GM18868 (cell line): ENCODE measurements around the gene ADGRD1.

Experiments used
- ATAC-seq: cut with Tn5 transposase; IDR thresholded peaks from one replicate; pipeline ENCODE4 v1.9.1; 2021; ENCODE audit warnings: mild to moderate bottlenecking, moderate library complexity; ENCODE audit not compliant: unreplicated experiment

ADGRD1 gene

DNA sequence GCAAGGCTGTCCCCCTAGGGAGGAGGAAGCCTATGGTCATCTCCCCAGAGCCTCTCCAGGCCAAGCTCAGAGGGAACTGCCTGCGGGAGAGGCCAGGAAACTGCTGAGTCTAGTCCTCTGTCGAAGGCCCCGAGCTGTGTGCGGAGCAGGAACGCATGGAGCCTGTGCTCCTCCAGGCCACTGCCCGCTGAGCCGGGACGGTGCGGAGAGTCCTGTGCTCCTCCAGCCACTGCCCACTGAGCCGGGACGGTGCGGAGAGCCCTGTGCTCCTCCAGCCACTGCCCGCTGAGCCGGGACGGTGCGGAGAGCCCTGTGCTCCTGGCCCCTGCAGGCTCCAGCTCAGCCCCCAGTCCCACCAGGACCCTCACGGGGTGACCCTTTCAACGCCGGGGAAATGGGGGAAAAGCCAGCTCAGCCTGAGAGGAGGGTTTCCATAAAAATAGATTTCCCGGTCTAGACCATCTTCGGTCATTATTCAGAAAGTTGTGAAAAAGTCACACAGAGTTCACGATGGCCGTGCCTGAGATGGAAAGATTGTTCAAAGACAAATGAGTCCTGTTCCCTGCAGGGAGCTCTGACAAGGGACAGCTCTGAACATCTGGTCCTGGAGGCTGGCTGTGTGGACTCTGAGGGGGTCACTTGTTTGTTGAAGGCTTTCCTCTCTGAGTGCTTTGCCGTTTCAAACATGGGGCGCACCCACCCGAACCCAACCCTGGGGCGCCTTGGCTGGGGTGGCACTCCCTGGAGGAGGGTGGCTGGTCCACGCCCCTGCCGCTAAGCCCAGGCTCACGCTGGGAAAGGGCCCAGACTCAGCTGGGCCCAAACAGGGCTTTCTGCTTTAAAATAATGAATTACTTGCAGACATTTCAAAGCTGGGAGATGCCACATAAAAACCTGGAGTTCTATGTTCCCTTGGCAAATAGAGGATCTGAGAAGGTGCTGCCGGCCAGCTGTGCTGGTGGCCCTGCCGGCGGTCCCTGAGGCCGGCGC, 85.5 kb downstream of the ADGRD1 start:
- ATAC-seq: no peak

DNA sequence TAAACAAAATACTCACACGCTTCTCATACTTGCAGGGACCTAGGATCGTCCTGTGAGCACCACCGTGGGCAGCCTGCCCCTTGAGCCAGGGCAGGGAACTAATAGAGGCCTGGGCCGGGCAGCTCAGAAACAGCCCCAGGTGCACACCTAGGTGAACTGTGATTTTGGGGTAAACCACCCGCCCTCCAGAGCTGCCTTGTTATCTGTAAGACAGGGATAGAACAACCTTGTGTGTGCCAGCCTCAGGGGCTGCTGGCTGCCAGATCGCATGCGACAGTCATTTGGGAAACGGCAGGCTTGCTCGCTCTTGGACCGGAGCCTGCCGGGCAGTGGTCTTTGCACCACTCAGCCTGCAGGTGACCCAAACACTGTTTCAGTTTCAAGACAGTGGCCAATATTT, 86.8 kb downstream of the ADGRD1 start:
- ATAC-seq: no peak

DNA sequence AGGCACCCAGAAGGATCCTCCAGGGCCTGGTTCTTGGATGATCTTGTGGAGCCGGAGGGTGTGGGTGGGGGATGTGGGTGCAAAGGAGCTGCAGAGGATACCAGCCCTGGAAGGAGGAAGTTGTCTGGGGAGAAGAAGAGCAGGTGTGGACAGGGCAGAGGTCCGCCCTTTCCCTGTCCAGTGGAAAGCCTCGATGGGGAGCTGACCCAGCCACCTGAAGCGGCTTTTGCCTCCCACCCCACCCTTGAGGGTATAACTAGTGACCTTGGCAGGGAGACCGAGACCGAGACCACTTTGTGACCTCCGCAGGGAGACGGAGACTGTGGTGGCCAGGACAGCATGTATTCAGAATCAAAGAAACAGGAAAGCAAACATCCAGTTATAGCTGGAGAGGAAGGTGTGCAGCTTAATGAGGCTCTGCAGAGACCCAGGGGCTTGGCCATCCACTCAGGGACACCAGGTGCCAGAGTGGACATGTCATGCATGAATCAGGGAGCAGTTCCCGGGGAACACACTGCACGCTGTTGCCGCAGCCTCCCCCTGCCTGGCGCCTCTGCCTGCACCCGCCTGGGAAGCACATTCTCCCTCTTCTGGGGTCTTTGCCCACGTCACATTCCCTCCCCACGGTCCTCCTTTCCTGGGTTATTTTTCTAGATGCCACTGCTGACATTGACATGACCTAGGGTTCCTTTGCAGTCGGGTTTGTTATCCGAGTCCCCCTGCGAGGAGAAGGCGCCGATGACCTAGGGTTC, 87.7 kb downstream of the ADGRD1 start:
- ATAC-seq: no peak

DNA sequence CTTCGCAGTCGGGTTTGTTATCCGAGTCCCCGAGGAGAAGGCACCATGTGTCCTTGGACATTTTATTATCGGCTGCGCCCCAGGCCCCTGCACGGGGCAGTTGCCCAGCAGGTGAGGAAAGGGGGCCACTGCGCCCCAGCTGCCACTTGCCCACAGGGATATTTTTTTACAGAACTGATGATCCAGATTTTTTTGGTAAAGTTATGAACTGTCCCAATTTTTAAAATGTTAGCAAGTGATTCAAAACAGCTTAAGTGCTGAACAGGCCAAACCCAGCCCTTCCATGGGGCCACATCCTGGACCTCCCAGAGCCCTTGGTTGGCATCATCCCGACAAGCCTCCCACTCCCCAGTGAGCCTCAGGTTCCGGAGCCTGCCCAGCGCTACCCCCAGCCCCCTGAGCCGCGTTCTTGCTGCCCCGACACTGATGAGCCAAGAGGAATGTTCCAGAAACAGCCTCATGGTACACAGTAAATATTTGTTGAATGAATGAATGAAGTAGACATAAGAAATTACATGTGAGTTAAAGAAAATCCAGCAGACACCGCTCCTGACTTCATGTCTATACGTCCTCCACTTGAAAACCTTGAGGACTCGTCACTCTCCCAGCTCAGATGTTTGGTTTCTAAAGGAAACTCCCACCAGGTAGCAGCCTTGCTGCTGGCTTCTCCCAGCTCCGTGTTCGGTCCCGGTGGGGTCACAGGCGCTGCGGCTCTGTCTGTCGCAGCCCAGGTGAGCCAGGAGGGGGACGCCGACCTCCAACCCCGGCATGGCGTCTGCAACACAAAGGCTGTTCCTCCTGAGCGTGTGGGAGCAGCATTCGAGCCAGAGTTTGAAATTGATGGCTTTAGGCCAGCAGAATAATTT, 88.5 kb downstream of the ADGRD1 start:
- no peak for ATAC-seq

DNA sequence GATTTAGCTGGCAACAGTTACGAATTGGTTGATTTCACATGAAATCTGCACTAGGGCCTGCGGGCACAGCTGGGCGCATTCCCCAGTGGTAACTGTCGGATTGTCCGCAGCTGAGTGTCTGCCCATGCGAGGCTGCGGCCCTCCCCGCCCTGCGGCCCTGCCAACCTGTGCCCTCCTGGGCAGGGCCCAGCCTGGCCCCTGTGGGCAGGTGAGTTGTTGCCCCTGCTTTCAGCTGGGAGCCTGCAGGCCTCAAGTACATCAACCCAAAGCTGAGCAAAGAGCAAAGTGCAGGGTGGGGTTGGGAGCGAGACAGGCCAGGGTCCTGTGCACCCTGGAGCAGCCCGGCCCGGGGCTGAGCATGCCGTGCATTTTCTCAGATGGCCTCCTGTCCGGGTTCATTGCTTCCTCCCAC, 89.1 kb downstream of the ADGRD1 start:
- ATAC-seq: no peak

DNA sequence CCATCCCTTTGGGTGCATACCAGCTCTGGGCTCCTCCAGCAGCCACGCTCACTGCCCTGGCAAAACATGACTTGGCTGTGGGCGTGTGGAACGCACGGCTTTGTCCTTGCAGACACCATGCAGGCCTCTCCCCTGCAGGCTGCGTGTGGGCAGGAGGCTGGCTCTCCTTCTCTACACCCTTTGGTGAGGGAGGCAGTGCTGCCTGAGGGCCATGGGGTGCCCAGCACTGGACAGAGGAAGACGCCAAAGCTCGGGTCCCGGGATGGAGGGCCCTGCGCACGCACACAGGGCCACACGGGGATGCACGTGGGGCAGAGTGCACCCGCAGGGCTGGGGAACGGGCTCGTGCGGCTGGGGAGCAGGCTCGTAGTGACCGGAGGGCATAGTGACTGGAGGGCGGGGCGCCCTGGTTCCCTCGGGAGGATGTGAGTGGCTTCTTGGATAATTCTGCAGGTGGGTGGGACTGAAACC, 89.7 kb downstream of the ADGRD1 start:
- no peak for ATAC-seq

DNA sequence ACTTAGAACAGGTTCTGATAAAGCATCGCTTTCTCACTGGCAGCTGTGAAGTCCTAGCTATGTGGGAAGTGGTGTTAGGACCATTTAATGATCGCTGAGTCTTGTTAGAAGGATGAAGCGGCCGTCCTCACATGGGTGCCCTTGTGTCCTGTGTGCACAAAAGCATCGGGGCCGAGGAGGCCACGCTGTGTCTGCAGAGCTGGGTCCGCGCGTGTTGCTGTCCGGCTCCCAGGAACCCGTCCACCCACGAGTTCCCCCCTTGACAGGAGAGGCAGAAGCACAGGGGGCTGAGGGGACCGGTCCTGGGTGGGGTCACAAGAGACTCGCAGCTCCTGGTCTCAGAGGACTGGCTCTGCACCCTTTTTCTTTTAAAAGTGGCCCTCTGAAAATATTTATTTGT, 90.4 kb downstream of the ADGRD1 start:
- no peak for ATAC-seq

DNA sequence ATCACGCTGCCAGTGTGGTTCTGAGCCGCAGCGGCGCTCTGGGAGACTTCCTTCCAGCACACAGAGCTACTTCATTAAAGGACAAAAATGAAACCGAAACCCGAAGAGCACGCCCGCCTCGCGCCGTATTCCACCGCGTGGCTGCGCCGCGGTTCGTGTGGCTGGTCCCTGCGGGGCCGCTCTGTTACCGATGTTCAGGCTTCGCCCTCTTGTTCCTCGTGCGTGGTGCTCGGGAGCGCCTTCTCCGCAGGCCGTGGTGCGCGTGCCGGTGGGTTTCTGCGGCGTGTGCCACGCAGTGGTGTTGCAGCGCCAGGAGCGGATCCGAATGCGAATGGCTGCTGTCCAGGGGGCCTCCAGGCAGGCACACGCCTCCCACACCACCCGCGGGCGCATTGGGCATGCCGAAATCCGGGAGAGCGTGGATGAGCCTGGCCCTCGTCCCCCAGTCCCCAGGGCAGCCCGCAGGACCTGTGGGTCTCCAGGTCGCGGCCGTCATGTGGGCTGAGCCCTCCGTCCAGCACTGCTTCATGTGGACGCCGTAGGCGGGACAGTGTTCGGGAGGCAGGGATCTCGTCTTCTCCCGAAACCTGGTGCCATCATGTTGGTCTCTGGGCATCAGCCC, 91.2 kb downstream of the ADGRD1 start:
- ATAC-seq: no peak

DNA sequence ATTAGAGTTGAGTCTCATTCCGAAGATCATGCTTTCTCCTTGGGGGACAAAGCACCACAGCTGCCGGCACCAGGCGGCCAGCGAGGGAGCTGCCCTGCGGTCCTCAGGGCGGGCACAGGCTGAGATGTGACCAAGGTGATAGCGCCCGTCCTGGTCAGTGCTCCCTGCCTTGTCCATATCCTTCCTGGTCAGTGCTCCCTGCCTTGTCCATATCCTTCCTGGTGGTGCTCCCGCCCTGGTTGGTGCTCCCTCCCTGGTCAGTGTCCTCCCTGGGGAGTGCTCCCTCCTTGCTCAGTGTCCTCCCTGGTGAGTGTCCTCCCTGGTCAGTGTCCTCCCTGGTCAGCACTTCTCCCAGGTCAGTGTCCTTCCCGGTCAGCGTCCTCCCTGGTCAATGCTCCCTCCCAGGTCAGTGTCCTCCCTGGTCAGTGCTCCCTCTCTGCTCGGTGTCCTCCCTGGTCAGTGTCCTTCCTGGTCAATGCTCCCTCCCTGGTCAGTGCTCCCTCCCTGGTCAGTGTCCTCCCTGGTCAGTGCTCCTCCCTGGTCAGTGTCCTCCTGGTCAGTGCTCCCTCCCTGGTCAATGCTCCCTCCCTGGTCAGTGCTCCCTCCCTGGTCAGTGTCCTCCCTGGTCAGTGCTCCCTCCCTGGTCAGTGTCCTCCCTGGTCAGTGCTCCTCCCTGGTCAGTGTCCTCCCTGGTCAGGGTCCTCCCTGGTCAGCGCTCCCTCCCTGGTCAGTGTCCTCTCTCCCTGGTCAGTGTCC, 92.2 kb downstream of the ADGRD1 start:
- no peak for ATAC-seq

DNA sequence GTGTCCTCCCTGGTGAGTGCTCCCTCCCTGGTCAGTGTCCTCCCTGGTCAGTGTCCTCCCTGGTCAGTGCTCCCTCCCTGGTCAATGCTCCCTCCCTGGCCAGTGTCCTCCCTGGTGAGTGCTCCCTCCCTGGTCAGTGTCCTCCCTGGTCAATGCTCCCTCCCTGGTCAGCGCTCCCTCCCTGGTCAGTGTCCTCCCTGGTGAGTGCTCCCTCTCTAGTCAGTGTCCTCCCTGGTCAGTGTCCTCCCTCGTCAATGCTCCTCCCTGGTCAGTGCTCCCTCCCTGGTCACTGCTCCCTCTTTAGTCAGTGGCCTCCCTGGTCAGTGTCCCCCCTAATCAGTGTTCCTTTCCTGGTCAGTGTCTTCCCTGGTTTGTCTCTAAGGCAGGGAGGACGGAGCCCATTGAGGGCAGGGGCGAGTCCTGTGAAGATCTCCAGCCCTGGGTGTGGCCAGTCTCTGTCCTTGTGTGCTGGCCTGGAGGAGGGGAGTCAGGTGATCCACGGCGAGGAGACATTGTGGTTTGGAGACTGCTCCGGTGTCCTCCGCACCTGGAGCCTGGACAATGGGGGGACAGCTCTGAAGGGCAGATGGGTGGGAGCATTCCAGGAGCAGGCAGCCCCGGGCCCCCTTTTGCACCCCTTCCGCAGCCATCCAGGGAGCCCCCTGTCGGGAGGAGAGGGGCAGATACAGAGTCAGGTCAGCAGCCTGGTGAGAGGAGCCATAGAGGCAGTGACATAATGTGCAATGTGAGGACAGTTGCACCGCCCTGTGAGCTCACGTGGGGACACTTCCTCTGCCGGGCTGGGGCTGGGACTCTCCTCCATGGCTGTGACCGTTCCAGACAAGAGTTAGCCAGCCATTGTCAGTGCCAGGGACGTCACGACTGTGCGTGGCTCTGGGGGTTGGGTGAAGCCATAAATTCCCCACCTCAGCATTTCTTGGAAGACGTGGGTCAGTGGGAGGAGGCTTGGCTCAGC, 93.4 kb downstream of the ADGRD1 start:
- ATAC-seq: no peak

DNA sequence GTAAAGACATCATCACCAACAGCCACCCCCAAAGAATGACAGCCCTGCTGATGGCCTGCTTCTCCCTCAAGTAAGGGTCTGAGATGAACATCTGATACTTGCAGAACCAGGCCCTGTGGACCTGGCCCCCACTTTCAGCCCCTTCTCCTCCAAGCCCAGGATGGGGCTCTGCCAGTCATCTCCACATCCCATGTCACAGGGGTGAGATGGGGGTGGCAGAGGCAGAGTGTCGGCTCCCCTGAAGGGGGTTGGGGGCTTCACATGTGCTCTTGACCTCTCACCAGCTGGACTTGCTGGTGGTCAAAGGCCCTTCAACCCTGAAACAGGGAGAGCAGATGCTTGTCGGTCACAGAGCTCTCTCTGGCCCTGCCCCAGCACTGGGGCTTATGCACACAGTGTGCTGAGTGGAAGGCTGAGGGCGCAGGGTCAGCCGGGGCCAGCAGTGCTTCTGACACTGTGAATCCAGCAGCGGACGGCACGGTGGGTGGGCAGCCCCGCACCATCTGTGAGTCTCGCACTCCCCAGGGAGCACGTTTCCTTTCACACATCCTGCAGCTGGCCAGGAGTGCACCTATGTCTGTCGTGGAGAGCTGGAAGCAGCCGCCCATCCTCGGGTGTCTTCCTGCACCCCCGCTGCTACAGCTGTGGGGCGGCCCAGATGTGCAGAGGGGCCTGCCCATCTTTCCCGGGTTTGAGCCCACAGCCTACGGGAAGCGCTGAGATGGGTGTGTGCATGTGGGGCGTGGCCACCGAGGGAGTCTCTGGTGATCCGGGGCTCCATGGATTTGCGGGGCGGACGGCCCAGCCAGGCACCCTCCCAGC, 94.3 kb downstream of the ADGRD1 start:
- ATAC-seq: no peak

DNA sequence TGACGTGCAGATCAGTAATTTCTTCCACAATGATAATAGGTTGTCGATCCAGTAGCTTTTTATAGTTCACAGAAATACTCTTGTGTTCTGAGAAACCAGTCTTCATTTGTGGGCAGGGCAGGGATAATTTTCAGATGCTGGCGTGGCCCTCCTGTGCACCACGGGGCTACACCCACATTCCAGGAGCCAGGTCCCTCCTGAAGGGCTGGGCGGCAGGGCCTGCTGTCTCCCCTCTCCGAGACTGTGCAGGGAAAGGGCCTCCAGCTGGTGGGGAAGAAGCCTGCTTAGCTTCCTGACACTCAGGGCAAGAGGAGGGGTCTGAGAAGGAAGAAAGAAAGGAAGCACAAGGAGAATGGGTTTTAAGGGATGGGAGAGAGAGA, 94.9 kb downstream of the ADGRD1 start:
- ATAC-seq: no peak

DNA sequence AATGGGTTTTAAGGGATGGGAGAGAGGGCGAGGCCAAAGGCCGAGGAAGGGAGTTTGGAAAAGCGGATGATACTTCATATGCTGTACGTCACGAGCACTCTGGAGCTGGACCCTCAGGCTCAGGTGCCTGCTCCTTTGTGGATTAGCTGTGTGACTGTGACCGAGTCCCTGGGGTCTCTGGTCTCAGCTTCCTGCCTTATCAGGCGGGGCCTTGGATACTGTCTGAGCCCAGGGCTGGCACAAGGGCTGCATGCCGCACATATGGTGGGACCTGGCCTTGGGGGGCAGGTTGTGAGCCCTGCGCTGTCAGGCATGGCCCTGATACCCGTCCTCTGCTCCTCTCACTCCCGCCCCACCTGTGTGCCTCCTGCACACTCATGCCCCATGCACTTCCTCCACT, 95.3 kb downstream of the ADGRD1 start:
- ATAC-seq: no peak

DNA sequence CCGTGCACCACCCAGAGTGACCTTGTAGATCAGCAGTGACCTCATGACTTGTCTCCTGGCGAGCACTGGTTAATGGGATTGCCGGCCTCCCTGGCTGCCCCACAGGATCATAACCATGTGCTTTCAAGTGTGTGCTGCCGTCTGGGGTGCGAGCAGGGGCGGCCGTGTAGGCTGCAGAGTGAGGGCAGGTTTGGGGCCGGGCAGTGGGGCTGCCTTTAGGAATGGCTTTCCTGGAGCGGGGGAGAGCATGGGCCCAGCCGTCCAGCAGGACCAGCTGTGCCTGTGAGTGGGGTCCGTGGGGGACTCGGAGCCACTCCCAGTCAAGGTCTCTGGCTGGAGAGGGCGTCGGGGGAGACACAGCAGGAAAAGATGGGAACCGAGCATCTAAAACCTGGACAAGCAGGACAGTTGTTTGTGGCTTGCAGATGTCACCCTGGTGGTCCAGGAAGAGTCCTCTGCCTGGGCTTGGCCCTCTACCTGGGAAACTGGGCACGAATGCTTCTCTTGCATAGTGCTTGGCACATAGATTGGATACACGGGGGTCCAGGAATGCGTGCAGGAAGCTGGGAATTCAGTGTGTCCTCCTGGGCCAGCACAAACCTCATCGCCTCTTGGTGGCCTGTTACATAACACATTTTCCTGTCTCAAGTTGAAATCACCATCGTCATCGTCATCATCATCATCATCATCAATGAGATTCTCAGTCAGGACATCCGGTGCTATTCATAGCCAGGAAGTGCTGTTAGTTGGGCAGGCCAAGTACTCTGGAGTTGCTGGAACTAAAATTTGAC, 96.0 kb downstream of the ADGRD1 start:
- ATAC-seq: no peak

DNA sequence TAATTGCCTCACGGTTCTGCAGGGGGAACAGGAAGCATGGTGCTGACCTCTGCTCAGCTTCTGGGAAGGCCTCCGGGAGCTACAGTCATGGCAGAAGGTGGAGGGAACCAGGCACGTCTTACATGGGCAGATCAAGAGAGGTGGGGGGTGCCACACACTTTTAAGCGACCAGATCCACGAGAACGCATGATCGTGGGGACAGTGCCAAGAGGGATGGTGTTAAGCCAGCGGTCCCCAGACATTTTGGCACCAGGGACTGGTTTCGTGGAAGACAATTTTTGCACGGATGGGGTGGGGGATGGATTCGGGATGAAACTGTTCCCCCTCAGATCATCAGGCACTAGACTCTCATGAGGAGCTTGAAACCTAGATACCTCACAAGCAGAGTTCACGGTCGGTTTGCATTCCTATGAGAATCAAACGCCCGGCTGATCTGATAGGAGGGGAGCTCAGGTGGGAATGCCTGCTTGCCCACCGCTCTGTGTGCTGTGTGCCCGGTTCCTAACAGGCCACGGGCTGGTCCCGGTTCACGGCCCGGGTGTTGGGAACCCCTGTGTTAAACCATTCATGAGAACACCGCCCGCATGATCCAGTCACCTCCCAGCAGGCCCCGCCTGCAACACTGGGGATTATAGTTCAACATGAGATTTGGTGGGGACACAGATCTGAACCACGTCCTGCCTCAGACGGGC, 96.9 kb downstream of the ADGRD1 start:
- ATAC-seq: no peak

DNA sequence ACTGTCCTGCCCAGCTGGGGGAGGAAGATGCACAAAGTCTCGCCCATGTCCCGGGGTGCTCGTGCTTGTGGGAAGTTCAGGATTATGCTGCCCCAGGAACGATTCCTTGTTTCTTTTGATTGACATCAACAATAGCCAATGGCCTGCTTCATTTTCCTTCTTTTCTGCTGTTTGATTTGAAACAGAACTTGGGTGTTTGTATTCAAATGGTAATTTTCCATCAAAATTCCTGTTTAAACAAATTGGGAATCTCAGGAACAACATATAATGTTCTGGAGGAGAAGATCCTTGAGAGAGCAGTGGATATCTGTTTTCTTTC, 97.4 kb downstream of the ADGRD1 start:
- ATAC-seq: no peak
